ENCODE results near the gene SUSD4.

Gene SUSD4

GRCh38 chr1:223338811-223339746 lies 24.9 kb downstream of the SUSD4 start:
- Histone ChIP-seq H3K27ac (ENCODE audit: low read depth, low read length, poor library complexity, severe bottlenecking) (no peak overlapping the region), H3K27me3 (ENCODE audit: insufficient read depth, low read length) (no peaks in the 10 kb centered on the region), H3K9ac (ENCODE audit: low read length) (no peak overlapping the region)

GRCh38 chr1:223337174-223337869 lies 26.7 kb downstream of the SUSD4 start:
- Histone ChIP-seq H3K36me3 (ENCODE audit: insufficient read depth, low read length) (no peaks in the 10 kb centered on the region), H3K9me3 (ENCODE audit: low read length) (no peaks in the 10 kb centered on the region), H3K27ac (ENCODE audit: low read depth, low read length, poor library complexity, severe bottlenecking) (no peak overlapping the region), H3K79me2 (ENCODE audit: insufficient read depth, low read length) (no peaks in the 10 kb centered on the region), H3K4me2 (ENCODE audit: low read length) (no peak overlapping the region), H2AFZ (ENCODE audit: low read length) (no peak overlapping the region), H3F3A (ENCODE audit: insufficient read depth, low read length) (no peaks in the 10 kb centered on the region), H4K20me1 (ENCODE audit: insufficient read depth, low read length) (no peaks in the 10 kb centered on the region), H3K9me2 (ENCODE audit: low read depth, low read length) (no peaks in the 10 kb centered on the region), H3K4me1 (ENCODE audit: insufficient read depth, low read length, severe bottlenecking) (no peaks in the 10 kb centered on the region), H3K27me3 (ENCODE audit: insufficient read depth, low read length) (no peaks in the 10 kb centered on the region), H3K4me3 (ENCODE audit: low read depth, low read length, poor library complexity, severe bottlenecking) (no peak overlapping the region), H3K9ac (ENCODE audit: low read length) (no peak overlapping the region)
- TF ChIP-seq EZH2 (IDR thresholded peaks at IDR 0.05; ENCODE audit: borderline replicate concordance, low read length) (no peak), CTCF (IDR thresholded peaks at IDR 0.05; ENCODE audit: low read length) (no peak)

More at GRCh38 chr1:223338811-223339746, 24.9 kb downstream of the SUSD4 start:
- H2AFZ ChIP-seq (ENCODE audit: low read length), result no peak overlapping the region
- no peaks in the 10 kb centered on the region for H3K4me1 ChIP-seq (ENCODE audit: insufficient read depth, low read length, severe bottlenecking)
- no peak overlapping the region for H3K4me2 ChIP-seq (ENCODE audit: low read length)
- no peaks in the 10 kb centered on the region for H4K20me1 ChIP-seq (ENCODE audit: insufficient read depth, low read length)
- no peaks in the 10 kb centered on the region for H3K79me2 ChIP-seq (ENCODE audit: insufficient read depth, low read length)
- TF ChIP-seq EZH2 (IDR thresholded peaks at IDR 0.05; ENCODE audit: borderline replicate concordance, low read length) (no peak), CTCF (IDR thresholded peaks at IDR 0.05; ENCODE audit: low read length) (no peak)
- H3K4me3 ChIP-seq (ENCODE audit: low read depth, low read length, poor library complexity, severe bottlenecking), result no peak overlapping the region
- H3K36me3 ChIP-seq (ENCODE audit: insufficient read depth, low read length), result no peaks in the 10 kb centered on the region
- H3K9me3 ChIP-seq (ENCODE audit: low read length), result no peaks in the 10 kb centered on the region
- no peaks in the 10 kb centered on the region for H3F3A ChIP-seq (ENCODE audit: insufficient read depth, low read length)
- H3K9me2 ChIP-seq (ENCODE audit: low read depth, low read length), result no peaks in the 10 kb centered on the region

- no peak for TF ChIP-seq CTCF (IDR thresholded peaks at IDR 0.05; ENCODE audit: low read length)
- TF ChIP-seq EZH2 (IDR thresholded peaks at IDR 0.05; ENCODE audit: borderline replicate concordance, low read length), result no peak
- Histone ChIP-seq H4K20me1 (ENCODE audit: insufficient read depth, low read length) (no peaks in the 10 kb centered on the region), H3K4me3 (ENCODE audit: low read depth, low read length, poor library complexity, severe bottlenecking) (no peak overlapping the region), H3K36me3 (ENCODE audit: insufficient read depth, low read length) (no peaks in the 10 kb centered on the region), H3F3A (ENCODE audit: insufficient read depth, low read length) (no peaks in the 10 kb centered on the region), H3K4me1 (ENCODE audit: insufficient read depth, low read length, severe bottlenecking) (no peaks in the 10 kb centered on the region), H3K9me3 (ENCODE audit: low read length) (no peaks in the 10 kb centered on the region), H3K79me2 (ENCODE audit: insufficient read depth, low read length) (no peaks in the 10 kb centered on the region), H3K27ac (ENCODE audit: low read depth, low read length, poor library complexity, severe bottlenecking) (no peak overlapping the region), H3K9ac (ENCODE audit: low read length) (no peak overlapping the region), H3K4me2 (ENCODE audit: low read length) (no peak overlapping the region), H3K9me2 (ENCODE audit: low read depth, low read length) (no peaks in the 10 kb centered on the region), H2AFZ (ENCODE audit: low read length) (no peak overlapping the region), H3K27me3 (ENCODE audit: insufficient read depth, low read length) (no peaks in the 10 kb centered on the region)
These were observed 29.8 kb downstream of the SUSD4 start for GRCh38 chr1:223334156-223334555.

All from OCI-LY1 (cell line).